Sigmoid colon (tissue), 7 donors: ENCODE results near the gene SRCIN1. TPM values are rescaled to one million over a fixed set of nuclear protein-coding genes. Genes with fewer than 3 reads are reported as not detected.
"Not testable (repeated sequence)": the region's sequence is repeated elsewhere in the genome, so short reads cannot be mapped to it uniquely, and the experiment has no call there.

Experiments used
- DNase-seq: peaks from one replicate; pipeline ENCODE4 v3.0.0-alpha.2; 2019
- H3K27ac ChIP-seq, 4 donors: fragments of 200-600 bp; sonication (generic); one replicate each; pipeline ENCODE4 v1.5.1; 2016 to 2019; ENCODE audit warnings: mild to moderate bottlenecking in 1 of 4
- H3K27me3 ChIP-seq, 3 donors: fragments of 200-600 bp; sonication (generic); one replicate each; pipeline ENCODE4 v1.5.1; 2019; ENCODE audit warnings: mild to moderate bottlenecking in 1 of 3
- H3K36me3 ChIP-seq, 4 donors: fragments of 200-600 bp; sonication (generic); one replicate each; pipeline ENCODE4 v1.5.1; 2016 to 2019
- H3K4me1 ChIP-seq, 4 donors: fragments of 200-600 bp; sonication (generic); one replicate each; pipeline ENCODE4 v1.5.1; 2017 to 2019
- H3K4me3 ChIP-seq, 4 donors: fragments of 200-600 bp; sonication (generic); one replicate each; pipeline ENCODE4 v1.5.1; 2017 to 2019; ENCODE audit warnings: mild to moderate bottlenecking in 2 of 4, moderate library complexity in 1 of 4
- H3K9me3 ChIP-seq, 4 donors: fragments of 200-600 bp in 3 of 4; sonication (generic) in 3 of 4; one replicate each; pipeline versions ENCODE4 v1.5.1 to v1.6.1; 2013 to 2019
- CTCF ChIP-seq, 4 experiments: fragments of 450-650 bp in 3 of 4; fragments of 200-600 bp in 1 of 4; IDR thresholded peaks; one replicate each; pipeline ENCODE4 v1.5.1; 2016 to 2019; ENCODE audit warnings: antibody characterized with exemption in 4 of 4, mild to moderate bottlenecking in 3 of 4, moderate library complexity in 2 of 4
- EP300 ChIP-seq, 4 donors: sonication (generic); formaldehyde crosslinking; IDR thresholded peaks; one replicate each; pipeline ENCODE4 v1.6.1; 2017; ENCODE audit warnings: antibody characterized with exemption in 4 of 4
- POLR2A ChIP-seq, 2 donors: fragments of 450-650 bp; IDR thresholded peaks; one replicate each; pipeline ENCODE4 v1.6.1; 2016; ENCODE audit warnings: antibody characterized with exemption in 2 of 2, mild to moderate bottlenecking in 2 of 2, moderate library complexity in 2 of 2
- POLR2AphosphoS5 ChIP-seq, 4 donors: sonication (generic); formaldehyde crosslinking; IDR thresholded peaks; one replicate each; pipeline ENCODE4 v1.6.1; 2017; ENCODE audit warnings: antibody characterized with exemption in 4 of 4
- whole genome bisulfite sequencing, 2 donors: extraction: QIAGEN DNeasy Blood & Tissue Kit; methylation state at CpG; one replicate each; pipeline ENCODE4 v1.1.7; 2013; 5-methylcytosine and 5-hydroxymethylcytosine counted together
- intact Hi-C: fragments of 100-400 bp; cut with DNase I; formaldehyde crosslinking; loops from one replicate; pipeline ENCODE4 v1.15.1; 2023
- polyA plus RNA-seq, 3 donors: library from polyadenylated mRNA; stranded (reverse); fragments of 200-250 nt; gene quantifications; one replicate each; pipeline ENCODE4 v1.2.3, GENCODE V29; 2013
- total RNA-seq, 4 donors: library from RNA; depleted of rRNA; stranded (reverse); fragments of >200 nt; gene quantifications; one replicate each; pipeline ENCODE4 v1.1.0, GENCODE V29; 2016
- donor health status: healthy with polysubstance abuse.
- donor health status: Bipolar disorder and iron deficiency.
- donor health status: healthy.

The SRCIN1 gene
- total RNA-seq = 1 to 10 TPM in 3 of 4 donors, under 1 TPM in 1; 0.81 to 9.4 (median 1.7) TPM
- 1 to 10 TPM in 2 of 3 donors, not detected in 1; 1.1 to 1.2 TPM for polyA plus RNA-seq

- intact Hi-C loops = loop anchor here (5.0 to 10.0 kb wide), 2 partner anchors 61 to 251 kb away; partner anchors contain the start of gene SOCS7
- DNase-seq = peak; percentile 73
These were observed at the start of gene SRCIN1 for GRCh38 chr17:38605841-38606645. Gene SRCIN1 (minus strand): TSS chr17:38605952. CDS start chr17:38605705, 247 bp downstream.

GRCh38 chr17:38654411-38655398 is 49.0 kb upstream of the SRCIN1 start:
- H3K36me3 ChIP-seq = no peaks in the 10 kb centered on the region
- no peaks in the 10 kb centered on the region for H3K9me3 ChIP-seq
- H3K27me3 ChIP-seq = peaks cover 0 to 35% (median 20%) of the 10 kb centered on the region in 3 donors
- intact Hi-C loops = no loop called here
- H3K4me1 ChIP-seq = no peaks in the 10 kb centered on the region
- no peak overlapping the region for H3K27ac ChIP-seq
- TF ChIP-seq CTCF (IDR thresholded peaks at IDR 0.05) (no peak), EP300 (IDR thresholded peaks at IDR 0.05) (no peak), POLR2A (IDR thresholded peaks at IDR 0.05) (no peak), POLR2AphosphoS5 (IDR thresholded peaks at IDR 0.05) (no peak)
- no peak for DNase-seq
- no peak overlapping the region for H3K4me3 ChIP-seq
- 58 to 72% methylated on average over 21 of the region's 21 CpGs for WGBS, 2 donors

More at GRCh38 chr17:38605841-38606645, at the start of gene SRCIN1:
- H3K27me3 ChIP-seq = peaks cover 0 to 53% (median 40%) of the 10 kb centered on the region in 3 donors
- H3K4me3 ChIP-seq = peak within 1 kb of the TSS; percentile 40 to 63 (median 58)
- peak within 1 kb of the TSS in 3 of 4 donors; percentile 51 to 63 (median 54) for H3K27ac ChIP-seq
- no peaks in the 10 kb centered on the region for H3K9me3 ChIP-seq
- WGBS, 2 donors = 1% methylated on average over 105 of the region's 105 CpGs
- TF ChIP-seq EP300 (IDR thresholded peaks at IDR 0.05) (no peak), CTCF (IDR thresholded peaks at IDR 0.05) (peak; percentile 56 to 79 (median 60))
- peaks cover 0 to 53% (median 42%) of the 10 kb centered on the region in 4 donors for H3K4me1 ChIP-seq
- no peaks in the 10 kb centered on the region for H3K36me3 ChIP-seq

- peaks cover 0 to 35% (median 20%) of the 10 kb centered on the region in 3 donors for H3K27me3 ChIP-seq
- H3K4me1 ChIP-seq = no peaks in the 10 kb centered on the region
- DNase-seq = no peak
- no peak overlapping the region for H3K4me3 ChIP-seq
- H3K36me3 ChIP-seq = no peaks in the 10 kb centered on the region
- TF ChIP-seq POLR2AphosphoS5 (IDR thresholded peaks at IDR 0.05) = no peak
- TF ChIP-seq POLR2A (IDR thresholded peaks at IDR 0.05) = no peak
- 82 to 90% methylated on average over 5 of the region's 5 CpGs for WGBS, 2 donors
- intact Hi-C loops = no loop called here
- no peaks in the 10 kb centered on the region for H3K9me3 ChIP-seq
- H3K27ac ChIP-seq = no peak overlapping the region
These were observed 47.9 kb upstream of the SRCIN1 start for GRCh38 chr17:38653679-38654078.

- Histone ChIP-seq H3K4me3 (no peak overlapping the region), H3K27me3 (peaks cover 0 to 35% (median 20%) of the 10 kb centered on the region in 3 donors), H3K27ac (no peak overlapping the region), H3K4me1 (no peaks in the 10 kb centered on the region), H3K9me3 (no peaks in the 10 kb centered on the region), H3K36me3 (no peaks in the 10 kb centered on the region)
- WGBS, 2 donors = 91 to 94% methylated on average over 1 of the region's 1 CpG
- intact Hi-C loops = no loop called here
- DNase-seq = no peak
- no peak for TF ChIP-seq POLR2AphosphoS5 (IDR thresholded peaks at IDR 0.05)
- TF ChIP-seq EP300 (IDR thresholded peaks at IDR 0.05) = no peak
- TF ChIP-seq POLR2A (IDR thresholded peaks at IDR 0.05) = no peak
- TF ChIP-seq CTCF (IDR thresholded peaks at IDR 0.05) = no peak
These were observed 47.5 kb upstream of the SRCIN1 start for GRCh38 chr17:38653230-38653629.

DNA sequence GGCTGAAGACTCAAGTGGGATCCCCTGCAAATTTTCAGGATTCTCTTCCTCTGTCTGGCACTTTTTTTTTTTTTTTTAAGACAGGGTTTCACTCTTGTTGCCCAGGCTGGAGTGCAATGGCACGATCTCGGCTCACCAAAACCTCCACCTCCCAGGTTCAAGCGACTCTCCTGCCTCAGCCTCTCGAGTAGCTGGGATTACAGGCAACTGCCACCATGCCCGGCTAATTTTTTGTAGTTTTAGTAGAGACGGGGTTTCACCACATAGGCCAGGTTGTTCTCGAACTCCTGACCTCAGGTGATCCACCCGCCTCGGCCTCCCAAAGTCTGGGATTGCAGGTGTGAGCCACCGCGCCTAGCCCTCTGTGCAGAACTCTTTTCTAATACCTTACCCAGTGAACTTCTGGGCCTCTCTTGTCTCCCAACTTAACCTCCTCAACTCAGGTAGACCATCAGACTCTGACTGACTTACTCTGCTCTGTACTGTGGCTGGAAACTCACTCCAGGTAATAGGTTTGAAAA is 45.0 kb upstream of the SRCIN1 start:
- intact Hi-C loops, H3K4me1 ChIP-seq, DNase-seq, H3K4me3 ChIP-seq, H3K27ac ChIP-seq, H3K9me3 ChIP-seq, H3K36me3 ChIP-seq: not testable (repeated sequence)
- 83 to 90% methylated on average over 11 of the region's 11 CpGs for WGBS, 2 donors
- H3K27me3 ChIP-seq = peaks cover 0 to 24% (median 16%) of the 10 kb centered on the region in 3 donors
